HG03060 (cell line): ENCODE results near the gene SPATA24.
"Not testable (repeated sequence)": the region's sequence is repeated elsewhere in the genome, so short reads cannot be mapped to it uniquely, and the experiment has no call there.

Source experiments
- ATAC-seq: cut with Tn5 transposase; IDR thresholded peaks from one replicate; pipeline ENCODE4 v1.9.1; 2021; ENCODE audit warnings: low read depth, moderate number of reproducible peaks; ENCODE audit not compliant: unreplicated experiment

SPATA24 gene

DNA sequence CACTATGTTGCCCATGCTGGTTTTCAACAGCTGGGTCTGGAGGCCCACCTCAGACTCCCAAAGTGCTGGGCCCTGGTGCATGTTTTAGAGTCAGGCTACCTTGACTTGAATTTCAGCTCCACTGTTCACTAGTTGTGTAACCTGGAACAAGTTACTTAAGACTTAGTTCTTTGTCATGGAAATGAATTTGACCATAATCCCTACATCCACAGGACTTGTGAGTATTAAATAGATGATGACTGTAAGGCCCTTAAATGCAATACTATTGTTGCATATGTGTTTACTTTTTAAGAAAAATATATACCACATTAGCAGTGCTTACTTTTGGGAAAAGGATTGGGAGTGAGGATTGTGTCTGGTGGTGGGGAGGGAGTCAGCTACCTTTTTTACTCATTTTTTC is 45.8 kb downstream of the SPATA24 start:
- no peak for ATAC-seq

DNA sequence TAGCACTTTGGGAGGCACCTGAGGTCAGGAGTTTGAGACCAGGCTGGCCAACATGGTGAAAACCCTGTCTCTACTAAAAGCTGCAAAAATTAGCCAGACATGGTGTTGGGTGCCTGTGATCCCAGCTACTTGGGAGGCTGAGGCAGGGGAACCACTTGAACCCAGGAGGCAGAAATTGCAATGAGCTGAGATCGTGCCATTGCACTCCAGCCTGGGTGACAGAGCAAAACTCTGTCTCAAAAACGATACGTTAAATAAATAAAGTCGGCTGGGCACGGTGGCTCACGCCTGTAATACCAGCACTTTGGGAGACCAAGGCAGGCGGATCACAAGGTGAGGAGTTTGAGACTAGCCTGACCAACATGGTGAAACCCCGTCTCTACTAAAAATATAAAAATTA is 48.0 kb downstream of the SPATA24 start:
- ATAC-seq, result not testable (repeated sequence)

DNA sequence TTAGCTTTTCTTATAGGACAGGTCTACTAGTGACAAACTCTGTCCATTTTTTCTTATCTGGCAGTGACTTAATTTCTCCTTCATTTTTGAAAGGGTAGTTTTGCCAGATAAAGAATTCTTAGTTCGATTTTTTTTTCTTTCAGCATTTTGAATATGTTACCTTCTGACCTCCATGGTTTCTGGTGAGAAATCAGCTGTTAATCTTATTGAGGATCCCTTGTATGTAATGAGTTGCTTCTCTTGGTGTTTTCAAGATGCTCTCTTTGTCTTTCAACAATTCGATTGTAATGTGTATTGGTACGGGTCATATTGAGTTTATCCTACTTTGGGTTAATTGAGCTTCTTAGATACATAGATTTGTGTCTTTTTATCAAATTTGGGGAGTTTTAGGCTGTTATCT is 49.7 kb downstream of the SPATA24 start:
- ATAC-seq, result no peak

DNA sequence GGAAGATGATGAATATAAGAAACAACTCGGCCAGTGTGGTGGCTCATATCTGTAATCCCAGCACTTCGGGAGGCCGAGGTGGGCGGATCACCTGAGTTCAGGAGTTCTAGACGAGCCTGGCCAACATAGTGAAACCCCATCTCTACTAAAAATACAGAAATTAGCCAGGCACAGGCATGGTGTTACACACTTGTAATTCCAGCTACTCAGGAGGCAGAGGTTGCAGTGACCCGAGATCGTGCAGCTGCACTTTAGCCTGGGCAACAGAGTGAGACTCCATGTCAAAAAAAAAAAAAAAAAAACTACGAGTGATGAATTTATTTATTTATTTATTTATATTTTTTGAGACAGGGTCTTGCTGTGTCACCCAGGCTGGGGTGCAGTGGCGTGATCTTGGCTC is 56.0 kb downstream of the SPATA24 start:
- not testable (repeated sequence) for ATAC-seq
